AG09309 (cell line): ENCODE data around the gene ROBO4.

Experiments
- DNase-seq: peaks from one replicate; pipeline ENCODE4 v3.0.0-alpha.2; 2010; ENCODE audit warnings: low read depth
- H3K4me3 ChIP-seq: 2 replicates; pipeline ENCODE4 v1.5.1; 2011; ENCODE audit warnings: mild to moderate bottlenecking, low read depth, low read length, moderate library complexity; ENCODE audit not compliant: control insufficient read depth
- TF ChIP-seq, protein P1 (sequence below): IDR thresholded peaks from 2 replicates; pipeline ENCODE4 v1.5.1; 2011; ENCODE audit warnings: mild to moderate bottlenecking, low read depth, low read length, inconsistent platforms; ENCODE audit not compliant: insufficient read depth, control insufficient read depth; ENCODE audit errors: missing control alignments

ROBO4 gene

DNA sequence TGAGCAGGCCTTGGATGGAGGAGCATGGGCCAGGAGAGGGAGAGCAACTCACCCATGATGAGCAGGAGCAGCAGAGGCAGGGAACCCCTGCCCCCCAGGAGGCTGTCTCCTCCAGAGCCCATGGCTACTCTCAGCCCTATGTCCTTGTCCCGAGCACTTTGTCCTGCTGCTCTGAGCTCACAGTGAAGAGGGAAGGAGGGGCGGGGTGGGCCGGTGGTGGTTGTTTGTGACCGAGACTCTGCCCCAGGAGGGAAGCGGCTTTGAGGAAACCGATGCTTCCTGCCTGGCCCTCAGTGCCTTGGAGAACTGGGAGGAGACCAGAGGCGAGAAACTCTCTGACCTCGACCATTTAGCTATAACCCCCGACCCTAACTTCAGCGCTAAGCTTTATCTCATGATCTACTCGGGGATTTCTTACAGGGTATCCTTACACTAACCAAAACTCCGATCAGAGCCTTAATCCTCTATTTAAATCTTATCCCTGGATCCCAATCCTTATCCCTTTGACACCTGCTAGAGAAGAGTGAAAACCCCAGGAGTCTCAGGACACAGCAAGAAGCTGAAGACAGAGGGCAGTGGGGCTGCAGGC is at the start of gene ROBO4:
Gene ROBO4 (minus strand): TSS at position 192 of the 589 bp plus-strand sequence. CDS start 70 bp downstream, at position 122.
- no peak for DNase-seq
- TF ChIP-seq, protein P1, sequence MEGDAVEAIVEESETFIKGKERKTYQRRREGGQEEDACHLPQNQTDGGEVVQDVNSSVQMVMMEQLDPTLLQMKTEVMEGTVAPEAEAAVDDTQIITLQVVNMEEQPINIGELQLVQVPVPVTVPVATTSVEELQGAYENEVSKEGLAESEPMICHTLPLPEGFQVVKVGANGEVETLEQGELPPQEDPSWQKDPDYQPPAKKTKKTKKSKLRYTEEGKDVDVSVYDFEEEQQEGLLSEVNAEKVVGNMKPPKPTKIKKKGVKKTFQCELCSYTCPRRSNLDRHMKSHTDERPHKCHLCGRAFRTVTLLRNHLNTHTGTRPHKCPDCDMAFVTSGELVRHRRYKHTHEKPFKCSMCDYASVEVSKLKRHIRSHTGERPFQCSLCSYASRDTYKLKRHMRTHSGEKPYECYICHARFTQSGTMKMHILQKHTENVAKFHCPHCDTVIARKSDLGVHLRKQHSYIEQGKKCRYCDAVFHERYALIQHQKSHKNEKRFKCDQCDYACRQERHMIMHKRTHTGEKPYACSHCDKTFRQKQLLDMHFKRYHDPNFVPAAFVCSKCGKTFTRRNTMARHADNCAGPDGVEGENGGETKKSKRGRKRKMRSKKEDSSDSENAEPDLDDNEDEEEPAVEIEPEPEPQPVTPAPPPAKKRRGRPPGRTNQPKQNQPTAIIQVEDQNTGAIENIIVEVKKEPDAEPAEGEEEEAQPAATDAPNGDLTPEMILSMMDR, result no peak
- H3K4me3 ChIP-seq, result no peak within 1 kb of the TSS

GRCh38 chr11:124946735-124947141 is 49.1 kb upstream of the ROBO4 start:
- DNase-seq, result no peak
- TF ChIP-seq, protein P1, result no peak
- no peak overlapping the region for H3K4me3 ChIP-seq

DNA sequence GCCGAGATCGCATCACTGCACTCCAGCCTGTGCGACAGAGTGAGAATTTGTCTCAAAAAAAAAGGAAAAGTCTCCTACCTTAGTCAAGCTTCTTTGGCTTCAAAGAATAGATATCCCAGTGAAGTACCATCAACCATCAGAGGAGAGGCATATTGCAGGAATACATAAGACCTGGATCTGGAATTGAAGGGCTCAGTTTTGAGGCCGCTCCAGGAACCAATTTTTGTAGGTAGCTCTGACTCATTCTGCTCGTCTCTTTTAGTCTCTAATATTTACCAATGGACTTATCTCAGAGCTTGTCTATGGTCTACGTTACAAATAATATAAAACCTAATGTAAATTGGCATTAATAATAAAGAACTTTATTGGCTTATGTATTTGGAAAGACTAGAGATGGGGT is 48.2 kb upstream of the ROBO4 start:
- TF ChIP-seq, protein P1, result no peak
- no peak for DNase-seq
- no peak overlapping the region for H3K4me3 ChIP-seq

- H3K4me3 ChIP-seq, result no peak overlapping the region
- TF ChIP-seq, protein P1, result no peak
- DNase-seq, result no peak
Observed at GRCh38 chr11:124944565-124944964, 46.9 kb upstream of the ROBO4 start.

- TF ChIP-seq, protein P1, result no peak
- no peak overlapping the region for H3K4me3 ChIP-seq
- no peak for DNase-seq
Observed at GRCh38 chr11:124943741-124944140, 46.1 kb upstream of the ROBO4 start.

DNA sequence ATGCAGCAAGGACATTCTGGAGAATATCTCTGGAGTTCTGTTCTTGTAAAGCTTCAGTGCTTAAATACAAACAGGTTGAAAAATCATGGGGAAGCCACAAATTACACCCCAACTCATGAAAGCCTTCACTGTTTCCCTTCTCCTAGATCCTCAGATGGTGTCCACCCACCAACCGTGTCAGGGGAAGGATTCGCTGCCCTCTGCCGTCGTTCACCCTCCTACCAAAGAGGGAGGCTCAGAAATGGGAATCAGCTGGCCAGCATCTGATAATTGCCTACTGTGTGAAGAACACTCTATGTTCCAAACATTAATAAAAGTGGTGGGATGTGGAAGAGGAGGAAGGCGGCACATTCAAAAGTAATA is 45.6 kb upstream of the ROBO4 start:
- TF ChIP-seq, protein P1, result peak; percentile 19
- no peak for DNase-seq
- H3K4me3 ChIP-seq, result no peak overlapping the region
